Measurements from ENCODE around the gene TRIM29.

Gene TRIM29

GRCh38 chr11:120078397-120078796 lies 59.5 kb downstream of the TRIM29 start:
- Histone ChIP-seq H3K27me3 (ENCODE audit: insufficient read depth, low read depth, severe bottlenecking) (no peaks in the 10 kb centered on the region), H3K36me3 (no peaks in the 10 kb centered on the region), H3K9me3 (ENCODE audit: severe bottlenecking) (no peaks in the 10 kb centered on the region), H3K4me3 (ENCODE audit: low read depth, low read length) (no peak overlapping the region), H3K27ac (peak overlapping the region; percentile 16; the same call in 1 of the 2 replicates)
- no peak for TF ChIP-seq CTCF (IDR thresholded peaks at IDR 0.05; ENCODE audit: low read depth, low read length)
- peak; percentile 72 for DNase-seq

- Histone ChIP-seq H3K9me3 (ENCODE audit: severe bottlenecking) (no peaks in the 10 kb centered on the region), H3K27ac (no peak overlapping the region), H3K27me3 (ENCODE audit: insufficient read depth, low read depth, severe bottlenecking) (no peaks in the 10 kb centered on the region), H3K36me3 (no peaks in the 10 kb centered on the region), H3K4me3 (ENCODE audit: low read depth, low read length) (no peak overlapping the region)
- TF ChIP-seq CTCF (IDR thresholded peaks at IDR 0.05; ENCODE audit: low read depth, low read length) = no peak
- DNase-seq = no peak
These were observed 63.8 kb downstream of the TRIM29 start for GRCh38 chr11:120074076-120074475.

GRCh38 chr11:120073196-120073595 lies 64.7 kb downstream of the TRIM29 start:
- no peaks in the 10 kb centered on the region for H3K27me3 ChIP-seq (ENCODE audit: insufficient read depth, low read depth, severe bottlenecking)
- peak overlapping the region; percentile 67 for H3K27ac ChIP-seq
- DNase-seq = peak; percentile 83
- no peaks in the 10 kb centered on the region for H3K36me3 ChIP-seq
- TF ChIP-seq CTCF (IDR thresholded peaks at IDR 0.05; ENCODE audit: low read depth, low read length) = no peak
- H3K9me3 ChIP-seq (ENCODE audit: severe bottlenecking) = no peaks in the 10 kb centered on the region
- H3K4me3 ChIP-seq (ENCODE audit: low read depth, low read length) = peak overlapping the region; percentile 8; the same call in 1 of the 2 replicates

- H3K27me3 ChIP-seq (ENCODE audit: insufficient read depth, low read depth, severe bottlenecking) = no peaks in the 10 kb centered on the region
These were observed 69.8 kb downstream of the TRIM29 start for GRCh38 chr11:120068114-120068573.

GRCh38 chr11:120067438-120068113 lies 70.3 kb downstream of the TRIM29 start:
- no peak for TF ChIP-seq CTCF (IDR thresholded peaks at IDR 0.05; ENCODE audit: low read depth, low read length)
- Histone ChIP-seq H3K36me3 (no peaks in the 10 kb centered on the region), H3K4me3 (ENCODE audit: low read depth, low read length) (no peak overlapping the region), H3K9me3 (ENCODE audit: severe bottlenecking) (no peaks in the 10 kb centered on the region), H3K27ac (peak overlapping the region; percentile 40), H3K27me3 (ENCODE audit: insufficient read depth, low read depth, severe bottlenecking) (no peaks in the 10 kb centered on the region)
- DNase-seq = peak; percentile 83

More at GRCh38 chr11:120068114-120068573, 69.8 kb downstream of the TRIM29 start:
- H3K27ac ChIP-seq = peak overlapping the region; percentile 40
- H3K36me3 ChIP-seq = no peaks in the 10 kb centered on the region
- no peak for TF ChIP-seq CTCF (IDR thresholded peaks at IDR 0.05; ENCODE audit: low read depth, low read length)
- no peak overlapping the region for H3K4me3 ChIP-seq (ENCODE audit: low read depth, low read length)
- no peaks in the 10 kb centered on the region for H3K9me3 ChIP-seq (ENCODE audit: severe bottlenecking)
- DNase-seq = no peak
